AG09319 (cell line): ENCODE results near the gene ACAP3.

Source experiments
- DNase-seq: peaks from one replicate; pipeline ENCODE4 v3.0.0-alpha.2; 2010; ENCODE audit warnings: low read depth; ENCODE audit errors: extremely low read depth
- TF ChIP-seq, protein P1 (sequence below): IDR thresholded peaks from 2 replicates; pipeline ENCODE4 v1.5.1; 2011; ENCODE audit warnings: low read depth, mild to moderate bottlenecking, inconsistent platforms, low read length, moderate library complexity

ACAP3 gene

GRCh38 chr1:1337793-1338147 lies 30.0 kb upstream of the ACAP3 start:
- DNase-seq: no peak
- TF ChIP-seq, protein P1, sequence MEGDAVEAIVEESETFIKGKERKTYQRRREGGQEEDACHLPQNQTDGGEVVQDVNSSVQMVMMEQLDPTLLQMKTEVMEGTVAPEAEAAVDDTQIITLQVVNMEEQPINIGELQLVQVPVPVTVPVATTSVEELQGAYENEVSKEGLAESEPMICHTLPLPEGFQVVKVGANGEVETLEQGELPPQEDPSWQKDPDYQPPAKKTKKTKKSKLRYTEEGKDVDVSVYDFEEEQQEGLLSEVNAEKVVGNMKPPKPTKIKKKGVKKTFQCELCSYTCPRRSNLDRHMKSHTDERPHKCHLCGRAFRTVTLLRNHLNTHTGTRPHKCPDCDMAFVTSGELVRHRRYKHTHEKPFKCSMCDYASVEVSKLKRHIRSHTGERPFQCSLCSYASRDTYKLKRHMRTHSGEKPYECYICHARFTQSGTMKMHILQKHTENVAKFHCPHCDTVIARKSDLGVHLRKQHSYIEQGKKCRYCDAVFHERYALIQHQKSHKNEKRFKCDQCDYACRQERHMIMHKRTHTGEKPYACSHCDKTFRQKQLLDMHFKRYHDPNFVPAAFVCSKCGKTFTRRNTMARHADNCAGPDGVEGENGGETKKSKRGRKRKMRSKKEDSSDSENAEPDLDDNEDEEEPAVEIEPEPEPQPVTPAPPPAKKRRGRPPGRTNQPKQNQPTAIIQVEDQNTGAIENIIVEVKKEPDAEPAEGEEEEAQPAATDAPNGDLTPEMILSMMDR: no peak

DNA sequence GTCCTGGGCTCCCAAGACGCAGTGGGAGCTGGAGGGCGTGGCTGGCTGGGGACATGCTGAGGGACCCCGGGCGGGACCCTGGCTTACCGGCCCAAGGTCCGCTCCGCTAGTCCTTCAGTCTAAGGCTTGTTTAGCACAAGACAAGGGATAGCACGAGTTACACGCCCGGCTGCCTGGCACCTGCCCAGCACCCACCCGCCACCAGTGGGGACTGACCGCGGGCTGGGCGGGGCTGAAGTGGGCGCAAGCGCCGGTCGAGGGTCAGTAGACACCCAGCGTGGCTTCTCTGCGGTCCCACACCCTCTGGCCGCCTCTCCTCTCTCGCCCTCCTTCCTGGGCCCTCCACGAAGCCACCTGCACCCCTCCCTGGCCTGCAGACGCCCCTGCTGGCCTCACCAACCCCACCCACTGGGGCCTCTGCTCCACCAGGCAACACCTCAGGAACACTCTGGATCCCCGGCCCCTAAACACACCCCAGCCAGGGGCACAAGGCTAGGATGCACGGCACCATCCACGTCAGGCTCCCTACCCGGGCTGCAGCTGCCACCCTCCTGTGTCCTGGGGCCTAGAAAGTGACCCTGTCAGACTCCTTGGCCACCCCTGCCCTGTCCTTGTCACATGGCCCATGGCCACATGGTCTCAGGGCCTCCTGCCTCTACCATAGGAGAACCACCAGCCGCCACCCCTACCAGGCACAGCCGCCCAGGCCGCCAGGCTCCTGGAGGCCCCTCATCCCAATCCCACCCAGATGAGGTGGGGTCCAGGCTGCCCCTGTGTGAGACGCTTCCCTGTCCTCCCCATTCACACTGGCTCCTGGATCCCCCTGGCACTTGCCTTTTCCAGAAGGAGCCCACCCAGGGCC lies 29.4 kb upstream of the ACAP3 start:
- no peak for DNase-seq
- TF ChIP-seq, protein P1: no peak

DNA sequence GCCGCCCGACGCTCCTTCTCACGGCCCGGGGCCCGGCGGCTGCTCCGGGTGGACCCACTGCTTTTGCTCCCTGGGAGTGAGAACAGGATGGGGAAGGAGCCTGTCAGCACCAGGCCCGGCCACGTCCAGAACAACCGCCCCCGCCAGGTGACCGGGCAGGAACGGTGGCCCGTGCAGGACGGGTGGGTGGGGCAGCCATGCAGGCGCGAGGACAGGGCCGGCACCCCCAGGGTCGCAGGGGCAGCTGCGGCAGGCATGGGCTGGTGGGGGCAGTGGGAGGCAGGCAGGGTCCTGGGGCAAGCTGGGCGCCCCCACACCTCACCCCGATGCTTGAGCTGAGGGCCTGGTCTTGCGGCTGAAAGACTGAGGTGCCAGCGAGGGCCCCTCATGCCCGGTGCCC lies 28.7 kb upstream of the ACAP3 start:
- TF ChIP-seq, protein P1: no peak
- DNase-seq: no peak

GRCh38 chr1:1335792-1336248 lies 28.1 kb upstream of the ACAP3 start:
- no peak for DNase-seq

DNA sequence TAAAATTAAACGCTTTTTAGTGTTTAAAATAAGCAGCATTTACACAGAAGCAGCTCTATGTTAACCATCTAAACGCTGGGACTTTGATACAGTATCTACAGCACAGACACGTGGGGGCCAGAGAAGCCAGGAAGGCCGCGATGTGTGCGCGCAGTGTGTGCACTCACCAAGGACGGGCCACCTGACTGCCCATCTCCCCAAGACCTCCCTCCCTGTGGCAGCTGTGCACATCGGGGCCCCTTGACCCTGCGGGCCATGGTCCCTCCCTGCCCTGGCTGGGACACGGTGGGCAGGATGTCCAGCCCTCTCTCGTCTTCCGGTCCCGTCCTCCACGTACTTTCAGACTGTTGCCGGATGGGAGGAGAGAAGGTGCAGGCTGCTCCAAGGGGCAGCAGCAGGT lies 27.6 kb upstream of the ACAP3 start:
- TF ChIP-seq, protein P1: no peak
- no peak for DNase-seq

More at GRCh38 chr1:1335792-1336248, 28.1 kb upstream of the ACAP3 start:
- TF ChIP-seq, protein P1: no peak

DNA sequence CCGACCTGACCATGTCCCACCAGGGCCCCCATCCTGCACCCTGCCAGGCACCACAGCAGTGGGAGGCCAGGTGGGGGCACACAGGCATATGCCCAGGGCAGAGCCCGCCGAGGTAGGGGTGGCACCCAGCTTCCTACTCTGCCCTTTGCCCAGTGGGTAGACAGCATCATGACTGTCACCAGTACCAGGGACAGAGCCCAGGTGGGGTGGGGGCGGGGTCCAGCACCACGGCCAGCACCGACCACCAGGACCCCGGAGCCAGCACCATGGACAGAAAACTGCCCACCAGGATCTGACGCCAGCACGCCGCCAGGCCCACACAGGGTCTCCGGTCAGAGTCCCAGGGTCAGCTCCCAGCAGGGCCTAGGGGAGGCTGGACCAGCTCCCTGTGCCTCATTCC lies 27.1 kb upstream of the ACAP3 start:
- TF ChIP-seq, protein P1: no peak
- DNase-seq: no peak

GRCh38 chr1:1333551-1334241 lies 26.0 kb upstream of the ACAP3 start:
- TF ChIP-seq, protein P1: no peak
- DNase-seq: no peak
